Heart right ventricle (tissue), 16 donors: ENCODE measurements around the gene PAM16. TPM values are rescaled to one million over a fixed set of nuclear protein-coding genes. Genes with fewer than 3 reads are reported as not detected.

Source experiments
- ATAC-seq, 8 donors: fragments of 200-7000 bp; cut with Tn5 transposase; one replicate each; pipeline ENCODE4 v1.9.1; 2020; ENCODE audit warnings: mild to moderate bottlenecking in 8 of 8, moderate library complexity in 8 of 8, moderate number of reproducible peaks in 1 of 8
- DNase-seq, 2 donors: peaks; one replicate each; pipeline ENCODE4 v3.0.0-alpha.2; 2020
- H3K27ac ChIP-seq, 10 donors: fragments of 200-600 bp; sonication (generic) in 2 of 10; one replicate each; pipeline versions ENCODE4 v1.5.0 to v1.8.0; 2020 to 2022; ENCODE audit warnings: mild to moderate bottlenecking in 3 of 10
- H3K27me3 ChIP-seq, 7 donors: fragments of 200-600 bp; one replicate each; pipeline ENCODE4 v1.8.0; 2021 to 2022; ENCODE audit warnings: mild to moderate bottlenecking in 2 of 7
- H3K36me3 ChIP-seq, 9 donors: fragments of 200-600 bp; sonication (generic) in 1 of 9; one replicate each; pipeline versions ENCODE4 v1.5.0 to v1.8.0; 2020 to 2022; ENCODE audit warnings: mild to moderate bottlenecking in 2 of 9
- H3K4me1 ChIP-seq, 9 donors: fragments of 200-600 bp; sonication (generic) in 1 of 9; one replicate each; pipeline versions ENCODE4 v1.5.0 to v1.8.0; 2020 to 2022; ENCODE audit warnings: mild to moderate bottlenecking in 4 of 9
- H3K4me3 ChIP-seq, 10 donors: fragments of 200-600 bp; sonication (generic) in 2 of 10; one replicate each; pipeline versions ENCODE4 v1.5.0 to v1.8.0; 2020 to 2022; ENCODE audit warnings: mild to moderate bottlenecking in 7 of 10, moderate library complexity in 2 of 10
- H3K9me3 ChIP-seq, 11 donors: fragments of 200-600 bp in 10 of 11; sonication (generic) in 2 of 11; one replicate each; pipeline versions ENCODE4 v1.5.0 to v1.8.0; 2013 to 2022; ENCODE audit warnings: mild to moderate bottlenecking in 2 of 11, control low read depth in 1 of 11, moderate library complexity in 1 of 11
- WGBS, 2 donors: extraction: QIAGEN DNeasy Blood & Tissue Kit; methylation state at CpG; one replicate each; pipeline ENCODE4 v1.1.7; 2013; ENCODE audit warnings: inconsistent platforms in 1 of 2; 5-methylcytosine and 5-hydroxymethylcytosine counted together
- intact Hi-C, 10 donors: fragments of 100-400 bp; cut with DNase I; formaldehyde crosslinking; loops; one replicate each; pipeline versions ENCODE4 v1.11.1 to v1.14.2; 2022
- polyA plus RNA-seq, 2 donors: library from polyadenylated mRNA; stranded (reverse); fragments of 200-250 nt; gene quantifications; one replicate each; pipeline ENCODE4 v1.2.3, GENCODE V29; 2013
- total RNA-seq, 10 donors: library from RNA; stranded (reverse); fragmentation: NEBNext Ultra II Directional in 3 of 10; extraction: Animal tissue kit (Norgen Biotek cat#: 25700) in 3 of 10; gene quantifications; one replicate each; pipeline versions ENCODE4 v1.2.1 to v1.2.4, GENCODE V29; 2021 to 2023
- TF ChIP-seq, protein P1 (sequence below), 9 donors: fragments of 200-600 bp; sonication (generic) in 2 of 9; IDR thresholded peaks; one replicate each; pipeline versions ENCODE4 v1.5.0 to v1.8.0; 2021 to 2022; ENCODE audit warnings: antibody characterized with exemption in 9 of 9, mild to moderate bottlenecking in 5 of 9, moderate library complexity in 1 of 9
- donor health status: Arrhythmogenic right ventricular cardiomyopathy.
- donor health status: ischemic (EF 13 %, LVEDD 7.1; RV severe dilation, severe dysfunction).
- donor health status: healthy with polysubstance abuse.
- donor health status: DM: no; HTN: yes; CAD: no.
- donor health status: DM: no; HTN: no; CAD: no.
- donor health status: ischemic (EF 25% LVEDD 6.9; RV normal size, moderate dysfunction).
- donor health status: ischemic (EF 25% LVEDD 5.7; RV mildly dilated, moderate dysfunction).
- donor health status: healthy.
- donor health status: DM: yes; HTN: yes; CAD: no.
- donor health status: Ischemic cardiomyopathy.
- donor health status: ischemic (EF 35%, LVEDD 5.7; RV mildly dilated, moderate dysfunction).
- donor health status: nonischemic (EF 11% LVEDD 7.7; RV severe dilation, severe dysfunction).
- donor health status: DM: yes; HTN: yes; CAD: no.
- donor health status: PGD.
- donor health status: ischemic (EF 29% LVEDD 5.4; RV normal size, mild dysfunction).
- donor health status: nonischemic (EF 23%, LVEDD 6.1; RV moderate dilation, normal function).

The PAM16 gene
- total and polyA plus RNA-seq, 12 donors = 44.2 to 288 (median 59.0) TPM

DNA sequence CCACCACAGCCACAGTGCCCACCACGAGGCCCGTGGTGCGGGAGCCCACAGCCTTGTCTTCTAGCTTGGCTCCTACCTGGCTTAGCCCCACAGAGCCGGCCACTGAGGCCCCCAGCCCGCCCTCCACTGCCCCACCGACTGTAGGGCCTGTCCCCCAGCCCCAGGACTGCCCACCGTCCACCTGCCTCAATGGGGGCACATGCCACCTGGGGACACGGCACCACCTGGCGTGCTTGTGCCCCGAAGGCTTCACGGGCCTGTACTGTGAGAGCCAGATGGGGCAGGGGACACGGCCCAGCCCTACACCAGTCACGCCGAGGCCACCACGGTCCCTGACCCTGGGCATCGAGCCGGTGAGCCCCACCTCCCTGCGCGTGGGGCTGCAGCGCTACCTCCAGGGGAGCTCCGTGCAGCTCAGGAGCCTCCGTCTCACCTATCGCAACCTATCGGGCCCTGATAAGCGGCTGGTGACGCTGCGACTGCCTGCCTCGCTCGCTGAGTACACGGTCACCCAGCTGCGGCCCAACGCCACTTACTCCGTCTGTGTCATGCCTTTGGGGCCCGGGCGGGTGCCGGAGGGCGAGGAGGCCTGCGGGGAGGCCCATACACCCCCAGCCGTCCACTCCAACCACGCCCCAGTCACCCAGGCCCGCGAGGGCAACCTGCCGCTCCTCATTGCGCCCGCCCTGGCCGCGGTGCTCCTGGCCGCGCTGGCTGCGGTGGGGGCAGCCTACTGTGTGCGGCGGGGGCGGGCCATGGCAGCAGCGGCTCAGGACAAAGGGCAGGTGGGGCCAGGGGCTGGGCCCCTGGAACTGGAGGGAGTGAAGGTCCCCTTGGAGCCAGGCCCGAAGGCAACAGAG, 31.0 kb upstream of the PAM16 start:
- TF ChIP-seq, protein P1, sequence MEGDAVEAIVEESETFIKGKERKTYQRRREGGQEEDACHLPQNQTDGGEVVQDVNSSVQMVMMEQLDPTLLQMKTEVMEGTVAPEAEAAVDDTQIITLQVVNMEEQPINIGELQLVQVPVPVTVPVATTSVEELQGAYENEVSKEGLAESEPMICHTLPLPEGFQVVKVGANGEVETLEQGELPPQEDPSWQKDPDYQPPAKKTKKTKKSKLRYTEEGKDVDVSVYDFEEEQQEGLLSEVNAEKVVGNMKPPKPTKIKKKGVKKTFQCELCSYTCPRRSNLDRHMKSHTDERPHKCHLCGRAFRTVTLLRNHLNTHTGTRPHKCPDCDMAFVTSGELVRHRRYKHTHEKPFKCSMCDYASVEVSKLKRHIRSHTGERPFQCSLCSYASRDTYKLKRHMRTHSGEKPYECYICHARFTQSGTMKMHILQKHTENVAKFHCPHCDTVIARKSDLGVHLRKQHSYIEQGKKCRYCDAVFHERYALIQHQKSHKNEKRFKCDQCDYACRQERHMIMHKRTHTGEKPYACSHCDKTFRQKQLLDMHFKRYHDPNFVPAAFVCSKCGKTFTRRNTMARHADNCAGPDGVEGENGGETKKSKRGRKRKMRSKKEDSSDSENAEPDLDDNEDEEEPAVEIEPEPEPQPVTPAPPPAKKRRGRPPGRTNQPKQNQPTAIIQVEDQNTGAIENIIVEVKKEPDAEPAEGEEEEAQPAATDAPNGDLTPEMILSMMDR (IDR thresholded peaks at IDR 0.05) = no peak
- DNase-seq = no peak
- Histone ChIP-seq H3K4me1 (peaks cover 12 to 69% (median 26%) of the 10 kb centered on the region in 9 donors), H3K36me3 (peaks cover 0 to 82% (median 11%) of the 10 kb centered on the region in 9 donors), H3K27ac (peak overlapping the region in 4 of 10 donors; percentile 6 to 40 (median 38)), H3K9me3 (no peaks in the 10 kb centered on the region), H3K4me3 (no peak overlapping the region), H3K27me3 (no peaks in the 10 kb centered on the region)
- intact Hi-C loops = no loop called here
- no peak for ATAC-seq
- 95% methylated on average over 54 to 55 of the region's 55 CpGs for WGBS, 2 donors

DNA sequence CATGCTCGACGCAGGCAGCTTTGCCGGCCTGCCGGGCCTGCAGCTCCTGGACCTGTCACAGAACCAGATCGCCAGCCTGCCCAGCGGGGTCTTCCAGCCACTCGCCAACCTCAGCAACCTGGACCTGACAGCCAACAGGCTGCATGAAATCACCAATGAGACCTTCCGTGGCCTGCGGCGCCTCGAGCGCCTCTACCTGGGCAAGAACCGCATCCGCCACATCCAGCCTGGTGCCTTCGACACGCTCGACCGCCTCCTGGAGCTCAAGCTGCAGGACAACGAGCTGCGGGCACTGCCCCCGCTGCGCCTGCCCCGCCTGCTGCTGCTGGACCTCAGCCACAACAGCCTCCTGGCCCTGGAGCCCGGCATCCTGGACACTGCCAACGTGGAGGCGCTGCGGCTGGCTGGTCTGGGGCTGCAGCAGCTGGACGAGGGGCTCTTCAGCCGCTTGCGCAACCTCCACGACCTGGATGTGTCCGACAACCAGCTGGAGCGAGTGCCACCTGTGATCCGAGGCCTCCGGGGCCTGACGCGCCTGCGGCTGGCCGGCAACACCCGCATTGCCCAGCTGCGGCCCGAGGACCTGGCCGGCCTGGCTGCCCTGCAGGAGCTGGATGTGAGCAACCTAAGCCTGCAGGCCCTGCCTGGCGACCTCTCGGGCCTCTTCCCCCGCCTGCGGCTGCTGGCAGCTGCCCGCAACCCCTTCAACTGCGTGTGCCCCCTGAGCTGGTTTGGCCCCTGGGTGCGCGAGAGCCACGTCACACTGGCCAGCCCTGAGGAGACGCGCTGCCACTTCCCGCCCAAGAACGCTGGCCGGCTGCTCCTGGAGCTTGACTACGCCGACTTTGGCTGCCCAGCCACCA, 30.2 kb upstream of the PAM16 start:
- WGBS, 2 donors = 94 to 95% methylated on average over 59 of the region's 59 CpGs
- DNase-seq (peak in 1 of 2 donors; percentile 20), ATAC-seq (no peak)
- Histone ChIP-seq H3K4me3 (no peak overlapping the region), H3K27me3 (no peaks in the 10 kb centered on the region), H3K27ac (no peak overlapping the region), H3K36me3 (peaks cover 0 to 73% (median 11%) of the 10 kb centered on the region in 9 donors), H3K9me3 (no peaks in the 10 kb centered on the region), H3K4me1 (peaks cover 15 to 70% (median 29%) of the 10 kb centered on the region in 9 donors)
- intact Hi-C loops = no loop called here
- TF ChIP-seq, protein P1 (IDR thresholded peaks at IDR 0.05) = no peak

DNA sequence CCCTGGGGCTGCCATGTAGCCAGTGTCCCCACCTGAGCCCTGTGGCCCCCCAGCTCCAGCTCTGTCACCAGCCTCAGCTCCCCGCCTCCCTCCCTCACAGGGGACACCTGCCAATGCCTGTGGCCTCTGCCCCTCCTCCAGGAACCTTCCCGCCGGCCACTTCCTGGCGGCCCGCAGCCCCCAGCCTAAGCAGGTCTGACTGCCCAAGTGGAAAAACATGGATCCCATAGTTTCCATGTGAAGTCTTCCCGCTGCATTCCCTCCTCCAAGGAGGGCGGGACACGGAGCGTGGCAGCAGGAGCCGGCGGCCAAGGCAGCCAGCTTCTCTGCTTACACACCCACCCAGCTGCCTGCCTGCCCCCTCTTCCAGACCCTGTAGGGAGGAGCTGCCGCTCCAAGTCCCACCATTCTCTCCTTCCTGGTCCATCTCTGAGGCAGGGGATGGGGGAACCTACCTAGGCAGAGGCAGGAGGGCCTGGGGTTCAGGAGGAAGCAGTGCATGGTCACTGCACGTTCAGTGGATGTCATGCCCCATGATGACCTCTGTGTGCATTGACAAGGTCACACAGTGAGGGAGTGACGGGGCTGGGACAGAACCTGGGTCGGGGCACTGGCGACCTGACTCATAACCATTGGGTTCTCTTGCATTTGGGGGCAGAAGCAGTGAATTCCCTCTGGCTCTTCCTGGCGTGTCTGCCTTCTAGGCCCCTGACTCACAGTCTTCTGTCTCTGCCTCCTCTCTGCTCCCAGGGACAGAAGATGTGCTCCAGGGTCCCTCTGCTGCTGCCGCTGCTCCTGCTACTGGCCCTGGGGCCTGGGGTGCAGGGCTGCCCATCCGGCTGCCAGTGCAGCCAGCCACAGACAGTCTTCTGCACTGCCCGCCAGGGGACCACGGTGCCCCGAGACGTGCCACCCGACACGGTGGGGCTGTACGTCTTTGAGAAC, 29.3 kb upstream of the PAM16 start:
- H3K27ac ChIP-seq = peak overlapping the region in 2 of 10 donors; percentile 11 to 20
- H3K36me3 ChIP-seq = peaks cover 0 to 70% (median 11%) of the 10 kb centered on the region in 9 donors
- intact Hi-C loops = no loop called here
- H3K27me3 ChIP-seq = no peaks in the 10 kb centered on the region
- H3K4me3 ChIP-seq = no peak overlapping the region
- H3K4me1 ChIP-seq = peaks cover 16 to 74% (median 38%) of the 10 kb centered on the region in 9 donors
- ATAC-seq (no peak), DNase-seq (peak in 1 of 2 donors; percentile 16)
- WGBS, 2 donors = 77 to 78% methylated on average over 26 of the region's 26 CpGs
- TF ChIP-seq, protein P1 (IDR thresholded peaks at IDR 0.05) = no peak
- H3K9me3 ChIP-seq = no peaks in the 10 kb centered on the region
